ENCODE measurements around the gene VILL.

DNA sequence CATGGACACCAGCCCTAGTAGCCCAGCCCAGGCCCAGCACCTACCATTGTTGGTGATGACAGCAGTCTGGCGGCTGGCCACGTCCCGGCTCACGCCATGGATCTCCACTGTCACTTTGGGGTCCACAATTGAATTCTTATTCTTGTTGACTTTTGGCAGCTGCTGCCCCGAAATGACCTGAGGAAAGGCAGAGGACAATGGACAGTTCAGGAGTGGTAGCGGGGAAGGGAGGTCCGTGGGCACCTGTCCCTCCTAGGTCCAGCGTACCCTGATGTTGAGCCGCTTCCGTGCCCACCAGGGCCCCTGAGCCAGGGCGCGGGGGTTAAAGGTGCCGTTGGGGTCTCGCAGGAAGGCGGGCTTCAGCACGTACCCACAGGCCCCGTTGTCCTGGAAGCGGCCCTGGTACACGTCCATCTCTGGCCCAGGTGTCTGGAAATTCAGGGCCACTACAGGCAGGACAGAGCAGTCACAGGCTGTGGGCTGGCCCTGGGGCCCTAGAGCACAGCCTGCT lies 17.7 kb downstream of the VILL start:
- TF ChIP-seq, protein P1, sequence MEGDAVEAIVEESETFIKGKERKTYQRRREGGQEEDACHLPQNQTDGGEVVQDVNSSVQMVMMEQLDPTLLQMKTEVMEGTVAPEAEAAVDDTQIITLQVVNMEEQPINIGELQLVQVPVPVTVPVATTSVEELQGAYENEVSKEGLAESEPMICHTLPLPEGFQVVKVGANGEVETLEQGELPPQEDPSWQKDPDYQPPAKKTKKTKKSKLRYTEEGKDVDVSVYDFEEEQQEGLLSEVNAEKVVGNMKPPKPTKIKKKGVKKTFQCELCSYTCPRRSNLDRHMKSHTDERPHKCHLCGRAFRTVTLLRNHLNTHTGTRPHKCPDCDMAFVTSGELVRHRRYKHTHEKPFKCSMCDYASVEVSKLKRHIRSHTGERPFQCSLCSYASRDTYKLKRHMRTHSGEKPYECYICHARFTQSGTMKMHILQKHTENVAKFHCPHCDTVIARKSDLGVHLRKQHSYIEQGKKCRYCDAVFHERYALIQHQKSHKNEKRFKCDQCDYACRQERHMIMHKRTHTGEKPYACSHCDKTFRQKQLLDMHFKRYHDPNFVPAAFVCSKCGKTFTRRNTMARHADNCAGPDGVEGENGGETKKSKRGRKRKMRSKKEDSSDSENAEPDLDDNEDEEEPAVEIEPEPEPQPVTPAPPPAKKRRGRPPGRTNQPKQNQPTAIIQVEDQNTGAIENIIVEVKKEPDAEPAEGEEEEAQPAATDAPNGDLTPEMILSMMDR (conservative IDR thresholded peaks at IDR 0.05), result no peak
- TF ChIP-seq ZFX (IDR thresholded peaks at IDR 0.05), result no peak
